Measurements from ENCODE around the gene STEAP2. TPM values are rescaled to one million over a fixed set of nuclear protein-coding genes. Genes with fewer than 3 reads are reported as not detected.

Gene STEAP2
- total RNA-seq, 1 experiment from 2014 or later: 0.68 TPM

GRCh38 chr7:90231304-90231703 is 19.8 kb downstream of the STEAP2 start:
- DNase-seq (ENCODE audit: unreplicated experiment): no peak
- no peak overlapping the region for H3K27ac Mint-ChIP-seq (ENCODE audit: low read depth, unreplicated experiment)
- H3K9me3 Mint-ChIP-seq (ENCODE audit: unreplicated experiment): no peaks in the 10 kb centered on the region
- peaks cover 10% of the 10 kb centered on the region for H3K27me3 Mint-ChIP-seq (ENCODE audit: insufficient read depth, unreplicated experiment)
- BruUV-seq (replicated peaks): no TSS peak
- H3K4me1 Mint-ChIP-seq (ENCODE audit: insufficient read depth, unreplicated experiment): no peaks in the 10 kb centered on the region
- H3K4me3 Mint-ChIP-seq (ENCODE audit: unreplicated experiment): no peak overlapping the region
- no peaks in the 10 kb centered on the region for H3K36me3 Mint-ChIP-seq (ENCODE audit: insufficient read depth, unreplicated experiment)
- TF ChIP-seq CTCF (IDR thresholded peaks at IDR 0.05; ENCODE audit: unreplicated experiment): no peak
- POLR2A ChIA-PET: no interaction called here
- intact Hi-C loops (cut with micrococcal nuclease): no loop called here
- CTCF ChIA-PET: no interaction called here

- ChIA-PET POLR2A (interaction anchor here (0.7 kb wide), 1 partner anchor 12 kb away, joined by 4 read pairs; no protein-coding TSS in a partner anchor), CTCF (no interaction called here)
- no TSS peak for BruUV-seq (replicated peaks)
- no peaks in the 10 kb centered on the region for H3K9me3 Mint-ChIP-seq (ENCODE audit: unreplicated experiment)
- H3K27me3 Mint-ChIP-seq (ENCODE audit: insufficient read depth, unreplicated experiment): peaks cover under 1% of the 10 kb centered on the region
- TF ChIP-seq CTCF (IDR thresholded peaks at IDR 0.05; ENCODE audit: unreplicated experiment): no peak
- H3K27ac Mint-ChIP-seq (ENCODE audit: low read depth, unreplicated experiment): no peak overlapping the region
- intact Hi-C loops (cut with micrococcal nuclease): no loop called here
- H3K36me3 Mint-ChIP-seq (ENCODE audit: insufficient read depth, unreplicated experiment): no peaks in the 10 kb centered on the region
- H3K4me3 Mint-ChIP-seq (ENCODE audit: unreplicated experiment): no peak overlapping the region
- no peak for DNase-seq (ENCODE audit: unreplicated experiment)
- H3K4me1 Mint-ChIP-seq (ENCODE audit: insufficient read depth, unreplicated experiment): no peaks in the 10 kb centered on the region
Observed at GRCh38 chr7:90232430-90232829, 20.9 kb downstream of the STEAP2 start.

GRCh38 chr7:90233569-90233968 is 22.0 kb downstream of the STEAP2 start:
- intact Hi-C loops (cut with micrococcal nuclease): no loop called here
- no peak for DNase-seq (ENCODE audit: unreplicated experiment)
- CTCF ChIA-PET: no interaction called here
- Mint-ChIP-seq H3K27me3 (ENCODE audit: insufficient read depth, unreplicated experiment) (no peaks in the 10 kb centered on the region), H3K4me3 (ENCODE audit: unreplicated experiment) (no peak overlapping the region), H3K9me3 (ENCODE audit: unreplicated experiment) (no peaks in the 10 kb centered on the region), H3K36me3 (ENCODE audit: insufficient read depth, unreplicated experiment) (no peaks in the 10 kb centered on the region), H3K4me1 (ENCODE audit: insufficient read depth, unreplicated experiment) (no peaks in the 10 kb centered on the region), H3K27ac (ENCODE audit: low read depth, unreplicated experiment) (no peak overlapping the region)
- POLR2A ChIA-PET: no interaction called here
- no TSS peak for BruUV-seq (replicated peaks)
- no peak for TF ChIP-seq CTCF (IDR thresholded peaks at IDR 0.05; ENCODE audit: unreplicated experiment)

- H3K9me3 Mint-ChIP-seq (ENCODE audit: unreplicated experiment): no peaks in the 10 kb centered on the region
- H3K27me3 Mint-ChIP-seq (ENCODE audit: insufficient read depth, unreplicated experiment): no peaks in the 10 kb centered on the region
- intact Hi-C loops (cut with micrococcal nuclease): no loop called here
- H3K4me1 Mint-ChIP-seq (ENCODE audit: insufficient read depth, unreplicated experiment): no peaks in the 10 kb centered on the region
- BruUV-seq (replicated peaks): no TSS peak
- no peak overlapping the region for H3K4me3 Mint-ChIP-seq (ENCODE audit: unreplicated experiment)
- CTCF ChIA-PET: no interaction called here
- H3K27ac Mint-ChIP-seq (ENCODE audit: low read depth, unreplicated experiment): no peak overlapping the region
- TF ChIP-seq CTCF (IDR thresholded peaks at IDR 0.05; ENCODE audit: unreplicated experiment): no peak
- POLR2A ChIA-PET: interaction anchor here (0.9 kb wide), 1 partner anchor 14 kb away, joined by 3 read pairs; no protein-coding TSS in a partner anchor
- no peak for DNase-seq (ENCODE audit: unreplicated experiment)
- no peaks in the 10 kb centered on the region for H3K36me3 Mint-ChIP-seq (ENCODE audit: insufficient read depth, unreplicated experiment)
Observed at GRCh38 chr7:90236721-90237289, 25.3 kb downstream of the STEAP2 start.

Measured in MCF 10A (cell line).